Endometrial microvascular endothelial cells (primary cell): Measurements from ENCODE around the gene TSC2. TPM values are rescaled to one million over a fixed set of nuclear protein-coding genes. Genes with fewer than 3 reads are reported as not detected.

Experiments used
- in situ Hi-C: cut with HindIII; loops from 2 replicates; pipeline ENCODE4 v1.10.0; 2017; ENCODE audit warnings: low sequenced_read_pairs, low pct_unique_long_range_greater_than_20kb; ENCODE audit errors: inconsistent ontology term
- total RNA-seq: library from RNA; depleted of rRNA; stranded (reverse); fragments of >200 nt; gene quantifications from one replicate; pipeline ENCODE4 v1.2.3, GENCODE V29; 2015; ENCODE audit errors: inconsistent ontology term

The TSC2 gene
- total RNA-seq, 1 donor from 2014 or later: 59.2 TPM

DNA sequence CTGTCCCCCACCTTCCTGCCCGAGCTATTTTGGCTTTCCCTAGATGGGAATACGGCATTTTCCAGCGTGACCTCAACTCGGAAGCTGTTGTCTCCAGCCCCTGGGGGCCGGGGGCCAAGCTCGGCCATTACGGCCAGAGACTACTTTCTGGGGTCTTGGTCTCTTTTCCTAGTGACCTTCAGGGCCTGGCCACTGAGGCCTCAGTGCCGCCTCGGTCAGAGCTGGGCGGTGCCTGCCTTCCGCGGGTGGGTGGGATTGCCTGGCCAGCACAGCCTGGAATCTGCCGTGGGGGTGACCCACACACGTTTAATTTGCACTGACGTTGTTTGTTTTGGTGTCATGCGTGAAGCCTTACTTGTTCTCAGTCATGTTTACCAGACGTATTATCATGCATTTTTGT is 29.2 kb downstream of the TSC2 start:
- in situ Hi-C loops: no loop called here

DNA sequence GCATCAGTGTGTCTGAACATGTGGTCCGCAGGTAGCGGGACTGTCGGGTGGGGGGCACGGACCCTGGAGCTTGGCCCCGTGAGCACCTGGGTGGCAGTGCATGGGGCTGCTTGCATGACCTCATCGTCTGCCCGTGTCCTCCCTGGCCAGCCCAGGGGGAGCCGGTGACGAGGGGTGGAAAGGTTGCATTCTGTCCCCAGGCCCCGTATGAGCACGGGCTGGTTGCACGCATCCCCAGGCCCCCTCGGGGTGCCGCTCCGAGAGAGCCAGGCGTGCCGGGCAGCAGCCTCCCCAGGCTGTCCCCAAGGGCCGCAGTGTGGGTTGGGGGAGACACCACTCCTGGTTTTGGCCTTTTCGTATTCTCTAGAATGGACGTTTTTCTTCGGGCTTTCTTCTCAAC is 29.9 kb downstream of the TSC2 start:
- in situ Hi-C loops: no loop called here

GRCh38 chr16:2078096-2078495 is 30.3 kb downstream of the TSC2 start:
- in situ Hi-C loops: no loop called here

DNA sequence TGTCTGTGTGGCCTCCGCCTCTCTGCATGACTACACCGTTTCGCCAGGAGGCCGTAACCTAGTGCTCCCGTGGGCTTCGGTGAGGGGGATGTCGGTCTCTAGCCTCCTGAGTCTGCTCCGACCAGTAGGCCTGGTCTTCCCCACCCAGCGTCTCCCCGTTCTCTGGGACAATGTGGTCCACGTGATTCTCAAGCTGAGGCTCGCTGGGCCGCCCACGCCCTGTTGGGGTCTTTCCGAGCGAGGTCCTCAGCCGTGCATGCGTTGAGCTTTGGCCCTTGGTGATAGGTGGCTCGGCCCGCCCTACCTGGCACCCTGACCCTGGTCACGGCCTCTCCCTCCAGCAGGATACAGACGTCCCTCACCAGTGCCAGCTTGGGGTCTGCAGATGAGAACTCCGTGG is 30.9 kb downstream of the TSC2 start:
- in situ Hi-C loops: no loop called here

GRCh38 chr16:2079311-2079800 is 31.6 kb downstream of the TSC2 start:
- in situ Hi-C loops: no loop called here

DNA sequence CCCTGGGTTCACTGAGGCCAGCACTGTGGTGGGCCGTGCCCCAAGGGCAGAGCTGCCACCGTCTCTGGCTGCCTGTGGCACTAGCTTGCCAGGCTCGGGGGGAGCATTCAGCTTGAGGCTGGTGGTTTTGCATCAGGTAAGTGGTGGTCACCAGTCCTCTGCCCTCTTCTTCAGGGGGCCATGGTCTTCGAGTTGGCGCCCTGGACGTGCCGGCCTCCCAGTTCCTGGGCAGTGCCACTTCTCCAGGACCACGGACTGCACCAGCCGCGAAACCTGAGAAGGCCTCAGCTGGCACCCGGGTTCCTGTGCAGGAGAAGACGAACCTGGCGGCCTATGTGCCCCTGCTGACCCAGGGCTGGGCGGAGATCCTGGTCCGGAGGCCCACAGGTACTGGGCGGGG is 32.2 kb downstream of the TSC2 start:
- in situ Hi-C loops: no loop called here

DNA sequence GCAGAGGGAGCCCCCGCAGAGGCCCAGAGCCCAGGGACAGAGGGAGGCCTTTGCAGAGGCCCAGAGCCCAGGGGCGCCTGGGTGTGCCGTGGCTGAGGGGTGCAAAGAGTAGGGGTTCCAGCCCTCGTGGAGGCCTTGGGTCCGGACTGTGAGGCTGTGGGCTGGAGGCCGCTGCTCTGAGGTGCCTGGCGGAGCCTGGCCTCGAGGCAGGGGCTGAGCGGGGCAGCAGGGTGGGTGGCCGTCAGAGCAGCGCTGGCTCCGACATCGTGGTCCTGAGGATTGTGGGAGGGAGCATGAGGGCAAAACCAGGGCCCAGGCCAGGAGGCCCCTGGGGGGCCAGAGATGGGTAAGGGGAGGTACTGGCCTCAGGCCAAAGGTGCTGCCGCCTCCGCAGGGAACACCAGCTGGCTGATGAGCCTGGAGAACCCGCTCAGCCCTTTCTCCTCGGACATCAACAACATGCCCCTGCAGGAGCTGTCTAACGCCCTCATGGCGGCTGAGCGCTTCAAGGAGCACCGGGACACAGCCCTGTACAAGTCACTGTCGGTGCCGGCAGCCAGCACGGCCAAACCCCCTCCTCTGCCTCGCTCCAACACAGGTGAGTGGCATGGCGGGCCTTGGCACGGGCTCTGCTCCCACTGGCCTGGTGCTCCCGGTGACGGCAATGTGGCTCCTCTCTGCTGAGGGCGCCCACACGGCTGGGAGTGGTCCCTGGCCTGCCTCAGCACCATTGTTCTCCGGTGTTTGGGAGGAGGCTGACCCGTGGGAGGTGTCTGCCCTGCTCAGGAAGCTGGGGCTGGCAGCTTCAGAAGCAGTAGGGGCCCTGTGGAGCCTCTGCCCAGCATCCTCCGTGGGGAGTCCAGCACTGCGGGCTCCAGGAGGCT is 33.7 kb downstream of the TSC2 start:
- in situ Hi-C loops: no loop called here

- in situ Hi-C loops: no loop called here
Measured at GRCh38 chr16:2082171-2082982, 34.6 kb downstream of the TSC2 start.

DNA sequence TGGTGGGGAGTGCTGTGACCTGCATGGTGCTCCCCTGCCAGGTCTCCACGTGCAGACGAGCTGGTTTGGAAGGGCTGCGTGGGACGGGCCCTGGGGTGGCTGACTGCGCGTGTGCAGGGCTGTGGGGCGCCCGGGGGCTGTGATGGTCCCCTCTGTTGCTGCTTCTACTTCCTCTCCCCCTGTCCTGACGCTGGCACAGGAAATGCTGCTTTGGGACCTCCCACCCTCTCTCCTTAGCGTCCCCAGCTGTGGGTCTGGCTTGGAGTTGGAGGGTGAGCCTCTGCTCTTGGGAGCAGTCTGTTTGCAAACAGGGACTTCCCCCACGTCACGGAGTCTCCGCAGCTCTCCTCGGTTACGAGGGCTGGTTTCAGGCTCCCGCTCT is 35.2 kb downstream of the TSC2 start:
- in situ Hi-C loops: no loop called here

- in situ Hi-C loops: no loop called here
Measured at GRCh38 chr16:2083409-2083808, 35.6 kb downstream of the TSC2 start.

DNA sequence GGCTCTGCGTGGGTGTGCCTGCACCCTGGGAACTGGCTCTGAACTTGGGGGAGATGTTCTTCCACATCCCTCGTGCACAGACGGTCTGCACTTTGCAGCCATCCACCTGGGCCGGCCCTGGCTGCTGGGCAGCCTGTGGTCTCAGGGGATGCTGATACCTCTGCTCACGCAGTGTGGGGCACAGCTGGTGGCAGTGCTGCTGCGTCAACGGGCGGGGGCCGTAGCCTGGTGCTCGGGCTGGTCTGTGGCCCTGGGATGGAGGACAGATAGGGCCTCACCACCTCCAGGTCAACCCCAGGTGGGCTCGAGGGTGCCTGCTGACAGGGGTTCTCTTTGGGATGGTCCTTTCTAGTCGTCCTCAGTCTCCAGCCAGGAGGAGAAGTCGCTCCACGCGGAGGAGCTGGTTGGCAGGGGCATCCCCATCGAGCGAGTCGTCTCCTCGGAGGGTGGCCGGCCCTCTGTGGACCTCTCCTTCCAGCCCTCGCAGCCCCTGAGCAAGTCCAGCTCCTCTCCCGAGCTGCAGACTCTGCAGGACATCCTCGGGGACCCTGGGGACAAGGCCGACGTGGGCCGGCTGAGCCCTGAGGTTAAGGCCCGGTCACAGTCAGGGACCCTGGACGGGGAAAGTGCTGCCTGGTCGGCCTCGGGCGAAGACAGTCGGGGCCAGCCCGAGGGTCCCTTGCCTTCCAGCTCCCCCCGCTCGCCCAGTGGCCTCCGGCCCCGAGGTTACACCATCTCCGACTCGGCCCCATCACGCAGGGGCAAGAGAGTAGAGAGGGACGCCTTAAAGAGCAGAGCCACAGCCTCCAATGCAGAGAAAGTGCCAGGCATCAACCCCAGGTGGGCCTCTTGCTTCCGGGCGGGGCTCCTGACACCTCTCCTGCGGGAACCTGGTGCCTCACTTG is 36.3 kb downstream of the TSC2 start:
- in situ Hi-C loops: no loop called here

DNA sequence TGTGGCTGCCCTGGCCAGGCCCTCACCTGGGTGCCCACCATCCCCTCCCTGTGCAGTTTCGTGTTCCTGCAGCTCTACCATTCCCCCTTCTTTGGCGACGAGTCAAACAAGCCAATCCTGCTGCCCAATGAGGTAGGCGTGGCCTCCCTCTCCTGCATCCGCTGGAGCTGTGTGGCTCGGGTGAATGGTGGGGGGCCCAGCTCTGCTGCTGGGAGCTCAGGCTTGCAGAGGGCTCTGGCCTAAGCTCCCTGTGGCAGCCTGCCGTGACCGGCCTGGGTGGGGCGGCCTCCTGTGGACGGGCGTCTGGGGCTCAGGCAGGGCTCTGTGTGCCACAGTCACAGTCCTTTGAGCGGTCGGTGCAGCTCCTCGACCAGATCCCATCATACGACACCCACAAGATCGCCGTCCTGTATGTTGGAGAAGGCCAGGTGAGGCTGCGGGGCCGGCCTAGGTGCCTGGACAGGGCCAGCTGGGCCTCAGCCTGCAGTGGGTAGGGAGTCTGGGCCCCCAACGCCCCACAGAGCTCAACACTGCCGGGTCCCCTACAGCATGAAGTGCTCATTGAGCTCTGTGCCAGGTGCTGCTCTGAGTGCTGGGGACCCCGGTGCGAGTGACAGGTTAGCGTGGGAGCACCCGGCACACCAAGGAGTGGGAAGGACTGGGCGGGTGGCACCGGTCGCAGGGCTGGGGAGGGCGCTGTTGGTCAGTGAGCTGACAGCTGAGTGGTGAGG is 37.3 kb downstream of the TSC2 start:
- in situ Hi-C loops: no loop called here

DNA sequence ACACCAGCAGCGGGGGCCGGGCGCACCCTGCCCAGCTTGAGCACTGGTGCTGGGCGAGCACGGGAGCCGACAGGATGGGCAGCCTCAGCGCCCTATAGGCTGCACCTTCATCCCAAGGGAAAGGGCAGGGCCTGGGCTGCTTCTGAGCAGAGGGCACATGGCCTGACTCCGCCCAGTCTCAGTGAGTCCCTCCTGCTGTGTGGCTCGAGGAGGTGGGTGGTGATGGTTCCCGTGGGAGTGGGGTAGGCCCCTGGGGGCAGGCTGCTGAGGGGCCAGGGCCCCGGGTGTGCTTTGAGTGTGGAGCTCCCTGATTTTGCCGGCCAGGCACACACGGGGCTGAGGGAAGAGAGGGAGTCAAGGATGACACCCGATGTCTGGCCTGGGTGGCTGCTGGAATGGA is 37.9 kb downstream of the TSC2 start:
- in situ Hi-C loops: no loop called here

- in situ Hi-C loops: no loop called here
Measured at GRCh38 chr16:2086106-2086742, 38.4 kb downstream of the TSC2 start.

DNA sequence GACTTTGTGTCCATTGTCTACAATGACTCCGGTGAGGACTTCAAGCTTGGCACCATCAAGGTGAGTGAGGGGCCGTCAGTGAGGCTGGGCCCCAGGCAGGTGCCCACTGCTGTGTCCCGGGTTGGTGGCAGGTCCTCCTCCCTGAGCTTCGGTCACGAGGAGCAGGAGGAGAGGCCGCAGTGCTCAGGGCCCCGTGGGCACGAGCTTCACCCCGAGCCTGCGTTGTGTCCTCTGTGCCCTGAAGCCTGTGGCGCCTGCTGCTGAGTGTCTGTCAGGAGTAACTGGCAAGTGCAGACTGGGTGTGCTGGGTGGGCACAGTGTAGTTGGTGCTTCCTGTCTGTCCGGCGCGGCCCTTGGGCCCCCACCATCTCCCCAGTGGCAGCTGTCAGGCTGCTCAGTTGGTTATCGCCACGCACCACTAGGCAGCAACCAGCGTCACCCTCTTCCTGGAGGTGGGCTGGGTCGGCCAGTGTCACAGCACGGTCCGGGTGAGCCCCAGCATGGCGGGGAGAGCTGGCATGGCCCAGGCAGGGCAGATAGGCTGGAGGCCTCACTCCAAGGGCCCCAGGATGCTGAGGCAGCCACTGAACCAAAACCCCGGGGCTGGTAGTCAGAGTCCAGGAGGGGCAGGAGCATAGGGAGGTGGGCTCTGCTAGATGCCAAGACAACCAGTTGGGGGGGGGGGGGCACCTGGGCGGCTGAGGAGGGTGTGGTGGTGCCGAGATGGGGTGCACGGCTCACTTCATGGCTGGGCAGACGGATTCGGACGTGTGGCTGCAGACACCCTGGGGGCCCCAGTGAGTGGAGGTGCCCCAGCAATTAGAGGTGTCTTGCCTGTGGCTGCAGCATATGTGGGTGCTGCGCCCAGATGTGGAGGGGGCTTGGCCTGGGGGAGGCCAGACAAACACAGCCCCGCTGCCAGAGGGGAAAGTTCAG is 39.3 kb downstream of the TSC2 start:
- in situ Hi-C loops: no loop called here

DNA sequence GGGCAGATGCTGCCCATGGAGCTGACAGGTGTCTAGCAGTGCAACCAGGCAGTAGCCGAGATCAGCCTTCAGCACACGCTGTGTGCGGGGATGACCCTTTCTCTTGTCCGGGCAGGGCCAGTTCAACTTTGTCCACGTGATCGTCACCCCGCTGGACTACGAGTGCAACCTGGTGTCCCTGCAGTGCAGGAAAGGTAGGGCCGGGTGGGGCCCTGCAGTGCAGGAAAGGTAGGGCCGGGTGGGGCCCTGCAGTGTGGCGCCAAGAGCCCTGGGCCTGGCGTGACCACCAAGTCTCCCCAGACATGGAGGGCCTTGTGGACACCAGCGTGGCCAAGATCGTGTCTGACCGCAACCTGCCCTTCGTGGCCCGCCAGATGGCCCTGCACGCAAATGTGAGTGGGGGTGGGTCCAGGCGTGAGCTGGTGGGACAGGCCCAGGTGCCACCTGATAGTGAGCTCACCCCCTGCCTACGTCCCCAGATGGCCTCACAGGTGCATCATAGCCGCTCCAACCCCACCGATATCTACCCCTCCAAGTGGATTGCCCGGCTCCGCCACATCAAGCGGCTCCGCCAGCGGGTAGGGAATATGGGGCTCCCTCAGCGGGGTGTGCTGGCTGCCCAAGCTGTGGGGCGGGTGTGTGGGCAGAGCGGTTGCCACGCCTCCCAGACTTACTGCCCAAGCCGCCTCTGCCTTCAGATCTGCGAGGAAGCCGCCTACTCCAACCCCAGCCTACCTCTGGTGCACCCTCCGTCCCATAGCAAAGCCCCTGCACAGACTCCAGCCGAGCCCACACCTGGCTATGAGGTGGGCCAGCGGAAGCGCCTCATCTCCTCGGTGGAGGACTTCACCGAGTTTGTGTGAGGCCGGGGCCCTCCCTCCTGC is 40.2 kb downstream of the TSC2 start:
- in situ Hi-C loops: no loop called here
